Neural progenitor cell (in vitro differentiated cells): Measurements from ENCODE around the gene KCNC4. TPM values are rescaled to one million over a fixed set of nuclear protein-coding genes. Genes with fewer than 3 reads are reported as not detected.

Experiments
- DNase-seq: peaks from one replicate; pipeline ENCODE4 v3.0.0-alpha.2; 2016; ENCODE audit warnings: low spot score
- H2AFZ ChIP-seq: fragments of 200-600 bp; sonication (generic); replicated peaks from 2 replicates; pipeline ENCODE4 v1.6.1; 2016; ENCODE audit warnings: antibody characterized with exemption
- H3F3A ChIP-seq: fragments of 200-600 bp; sonication (generic); 2 replicates; pipeline ENCODE4 v1.6.1; 2016; ENCODE audit warnings: antibody characterized with exemption, low read depth
- H3K27ac ChIP-seq: fragments of 200-600 bp; sonication (generic); 2 replicates; pipeline ENCODE4 v1.5.1; 2016; ENCODE audit warnings: mild to moderate bottlenecking
- H3K27me3 ChIP-seq: fragments of 200-600 bp; sonication (generic); 2 replicates; pipeline ENCODE4 v1.6.1; 2016; ENCODE audit warnings: mild to moderate bottlenecking, moderate library complexity
- H3K36me3 ChIP-seq: fragments of 200-600 bp; sonication (generic); 2 replicates; pipeline ENCODE4 v1.5.1; 2016
- H3K4me1 ChIP-seq: fragments of 200-600 bp; sonication (generic); 2 replicates; pipeline ENCODE4 v1.6.1; 2016; ENCODE audit warnings: mixed run types
- H3K4me2 ChIP-seq: fragments of 200-600 bp; sonication (generic); 2 replicates; pipeline ENCODE4 v1.6.1; 2016
- H3K4me3 ChIP-seq: fragments of 200-600 bp; sonication (generic); 2 replicates; pipeline ENCODE4 v1.5.1; 2016
- H3K79me2 ChIP-seq: fragments of 200-600 bp; sonication (generic); 2 replicates; pipeline ENCODE4 v1.6.1; 2016; ENCODE audit warnings: low read depth
- H3K9ac ChIP-seq: fragments of 200-600 bp; sonication (generic); 2 replicates; pipeline ENCODE4 v1.6.1; 2016
- H3K9me3 ChIP-seq: fragments of 200-600 bp; sonication (generic); 2 replicates; pipeline ENCODE4 v1.5.1; 2016; ENCODE audit warnings: low read depth
- H4K20me1 ChIP-seq: fragments of 200-600 bp; sonication (generic); 2 replicates; pipeline ENCODE4 v1.6.1; 2016; ENCODE audit warnings: low read depth
- H3K27ac Mint-ChIP-seq: 3 replicates; pipeline ENCODE4 v1.8.0; 2021; ENCODE audit warnings: mixed read lengths
- H3K27me3 Mint-ChIP-seq: 2 replicates; pipeline ENCODE4 v1.8.0; 2022; ENCODE audit warnings: low read depth, mild to moderate bottlenecking, inconsistent platforms, moderate library complexity, mixed read lengths; ENCODE audit not compliant: insufficient read depth
- H3K36me3 Mint-ChIP-seq: 3 replicates; pipeline ENCODE4 v1.8.0; 2021; ENCODE audit warnings: mixed read lengths
- H3K4me1 Mint-ChIP-seq: 3 replicates; pipeline ENCODE4 v1.8.0; 2021; ENCODE audit warnings: mixed read lengths
- H3K4me3 Mint-ChIP-seq: 3 replicates; pipeline ENCODE4 v1.8.0; 2021; ENCODE audit warnings: mild to moderate bottlenecking, moderate library complexity, mixed read lengths
- H3K9me3 Mint-ChIP-seq: 3 replicates; pipeline ENCODE4 v1.8.0; 2020; ENCODE audit warnings: mixed read lengths
- EZH2 ChIP-seq: fragments of 200-600 bp; sonication (generic); IDR thresholded peaks from 2 replicates; pipeline ENCODE4 v1.6.1; 2017; ENCODE audit warnings: antibody characterized with exemption, mild to moderate bottlenecking, moderate library complexity
- EZH2phosphoT487 ChIP-seq: fragments of 200-600 bp; sonication (generic); IDR thresholded peaks from 2 replicates; pipeline ENCODE4 v1.6.1; 2017; ENCODE audit warnings: antibody characterized with exemption
- total RNA-seq: library from RNA; depleted of rRNA; stranded (reverse); fragments of >200 nt; gene quantifications from 2 replicates; pipeline ENCODE4 v1.2.3, GENCODE V29; 2015; ENCODE audit warnings: low replicate concordance
- TF ChIP-seq, protein P1 (sequence below): fragments of 200-600 bp; sonication (generic); IDR thresholded peaks from 2 replicates; pipeline ENCODE4 v1.5.1; 2017; ENCODE audit warnings: antibody characterized with exemption, mild to moderate bottlenecking

Gene KCNC4
- total RNA-seq, 1 donor from 2014 or later, result 1.3 TPM

- Histone ChIP-seq H3K9ac (no peak overlapping the region), H3K4me2 (no peak overlapping the region), H3K27me3 (peaks cover 1% of the 10 kb centered on the region), H2AFZ (no peak overlapping the region), H3F3A (peaks cover 1% of the 10 kb centered on the region), H4K20me1 (peaks cover 6% of the 10 kb centered on the region), H3K79me2 (no peaks in the 10 kb centered on the region), H3K4me3 (no peak overlapping the region), H3K9me3 (no peaks in the 10 kb centered on the region), H3K27ac (no peak overlapping the region), H3K4me1 (peaks cover 2% of the 10 kb centered on the region), H3K36me3 (no peaks in the 10 kb centered on the region)
- H3K9me3 Mint-ChIP-seq, result no peaks in the 10 kb centered on the region
- no peak overlapping the region for H3K4me3 Mint-ChIP-seq
- TF ChIP-seq, protein P1, sequence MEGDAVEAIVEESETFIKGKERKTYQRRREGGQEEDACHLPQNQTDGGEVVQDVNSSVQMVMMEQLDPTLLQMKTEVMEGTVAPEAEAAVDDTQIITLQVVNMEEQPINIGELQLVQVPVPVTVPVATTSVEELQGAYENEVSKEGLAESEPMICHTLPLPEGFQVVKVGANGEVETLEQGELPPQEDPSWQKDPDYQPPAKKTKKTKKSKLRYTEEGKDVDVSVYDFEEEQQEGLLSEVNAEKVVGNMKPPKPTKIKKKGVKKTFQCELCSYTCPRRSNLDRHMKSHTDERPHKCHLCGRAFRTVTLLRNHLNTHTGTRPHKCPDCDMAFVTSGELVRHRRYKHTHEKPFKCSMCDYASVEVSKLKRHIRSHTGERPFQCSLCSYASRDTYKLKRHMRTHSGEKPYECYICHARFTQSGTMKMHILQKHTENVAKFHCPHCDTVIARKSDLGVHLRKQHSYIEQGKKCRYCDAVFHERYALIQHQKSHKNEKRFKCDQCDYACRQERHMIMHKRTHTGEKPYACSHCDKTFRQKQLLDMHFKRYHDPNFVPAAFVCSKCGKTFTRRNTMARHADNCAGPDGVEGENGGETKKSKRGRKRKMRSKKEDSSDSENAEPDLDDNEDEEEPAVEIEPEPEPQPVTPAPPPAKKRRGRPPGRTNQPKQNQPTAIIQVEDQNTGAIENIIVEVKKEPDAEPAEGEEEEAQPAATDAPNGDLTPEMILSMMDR, result no peak
- TF ChIP-seq EZH2 (no peak), EZH2phosphoT487 (no peak)
- H3K27me3 Mint-ChIP-seq, result peaks cover 21% of the 10 kb centered on the region
- H3K27ac Mint-ChIP-seq, result no peak overlapping the region
- H3K36me3 Mint-ChIP-seq, result no peaks in the 10 kb centered on the region
- DNase-seq, result no peak
- H3K4me1 Mint-ChIP-seq, result peaks cover 9% of the 10 kb centered on the region
Observed at GRCh38 chr1:110218137-110218536, 8.0 kb downstream of the KCNC4 start.

DNA sequence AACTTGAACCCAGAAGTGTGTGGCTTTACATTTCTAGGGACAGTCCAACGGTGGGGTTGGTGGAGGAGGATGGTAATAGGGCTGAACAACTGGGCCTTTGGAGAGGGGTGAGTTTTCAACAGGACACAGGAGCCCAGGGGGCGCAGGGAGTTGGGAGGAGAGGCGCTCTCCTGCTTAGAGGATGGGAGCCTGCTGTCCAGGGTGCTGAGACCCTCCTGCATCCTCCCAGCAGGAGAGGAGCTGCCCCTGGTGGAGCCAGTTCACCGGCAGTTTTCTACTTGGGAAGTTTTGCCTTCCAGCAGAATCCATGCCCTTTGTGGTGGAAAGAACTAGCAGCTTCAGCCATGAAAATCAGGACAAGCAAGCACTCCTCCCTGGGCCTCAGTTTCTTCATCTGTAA is 8.6 kb downstream of the KCNC4 start:
- H3K36me3 ChIP-seq, result no peaks in the 10 kb centered on the region
- DNase-seq, result peak; percentile 23
- no peaks in the 10 kb centered on the region for H3K9me3 Mint-ChIP-seq

GRCh38 chr1:110220324-110220723 is 10.2 kb downstream of the KCNC4 start:
- H3K27ac ChIP-seq, result no peak overlapping the region
- H2AFZ ChIP-seq, result no peak overlapping the region
- Mint-ChIP-seq H3K9me3 (no peaks in the 10 kb centered on the region), H3K36me3 (no peaks in the 10 kb centered on the region), H3K27me3 (peaks cover 10% of the 10 kb centered on the region), H3K4me1 (no peaks in the 10 kb centered on the region), H3K4me3 (no peak overlapping the region), H3K27ac (no peak overlapping the region)
- peaks cover 3% of the 10 kb centered on the region for H4K20me1 ChIP-seq
- TF ChIP-seq, protein P1, result no peak
- no peak for TF ChIP-seq EZH2
- TF ChIP-seq EZH2phosphoT487, result no peak
- H3K4me2 ChIP-seq, result no peak overlapping the region
- no peak overlapping the region for H3K9ac ChIP-seq
- no peaks in the 10 kb centered on the region for H3K27me3 ChIP-seq
- no peaks in the 10 kb centered on the region for H3K36me3 ChIP-seq
- no peaks in the 10 kb centered on the region for H3K4me1 ChIP-seq
- H3K79me2 ChIP-seq, result no peaks in the 10 kb centered on the region
- H3F3A ChIP-seq, result no peaks in the 10 kb centered on the region
- no peak for DNase-seq
- H3K9me3 ChIP-seq, result no peaks in the 10 kb centered on the region
- no peak overlapping the region for H3K4me3 ChIP-seq

More for the DNA sequence above, 8.6 kb downstream of the KCNC4 start:
- Mint-ChIP-seq H3K36me3 (no peaks in the 10 kb centered on the region), H3K27me3 (peaks cover 19% of the 10 kb centered on the region), H3K27ac (no peak overlapping the region), H3K4me1 (peaks cover 6% of the 10 kb centered on the region), H3K4me3 (no peak overlapping the region)
- Histone ChIP-seq H3K27ac (no peak overlapping the region), H3K9me3 (no peaks in the 10 kb centered on the region), H3K27me3 (no peaks in the 10 kb centered on the region), H3F3A (no peaks in the 10 kb centered on the region), H3K4me1 (no peaks in the 10 kb centered on the region), H2AFZ (no peak overlapping the region), H3K4me2 (no peak overlapping the region), H3K79me2 (no peaks in the 10 kb centered on the region), H4K20me1 (peaks cover 3% of the 10 kb centered on the region), H3K9ac (no peak overlapping the region), H3K4me3 (no peak overlapping the region)
- TF ChIP-seq EZH2phosphoT487, result no peak
- TF ChIP-seq EZH2, result no peak
- TF ChIP-seq, protein P1, result no peak
